Left ventricle myocardium inferior (tissue), 1 donor: ENCODE measurements around the gene UGT1A4. TPM values are rescaled to one million over a fixed set of nuclear protein-coding genes. Genes with fewer than 3 reads are reported as not detected.
"Not testable (repeated sequence)": the region's sequence is repeated elsewhere in the genome, so short reads cannot be mapped to it uniquely, and the experiment has no call there.

Source experiments
- DNase-seq: peaks from one replicate; pipeline ENCODE4 v3.0.0-alpha.2; 2020
- H3K27ac ChIP-seq: fragments of 200-600 bp; replicated peaks from 2 replicates; pipeline ENCODE4 v1.8.0; 2021
- H3K27me3 ChIP-seq: fragments of 200-600 bp; 2 replicates; pipeline ENCODE4 v1.8.0; 2021; ENCODE audit warnings: low read depth
- H3K36me3 ChIP-seq: fragments of 200-600 bp; 2 replicates; pipeline ENCODE4 v1.8.0; 2021
- H3K4me1 ChIP-seq: fragments of 200-600 bp; 2 replicates; pipeline ENCODE4 v1.8.0; 2021
- H3K4me3 ChIP-seq: fragments of 200-600 bp; 2 replicates; pipeline ENCODE4 v1.8.0; 2021; ENCODE audit warnings: mild to moderate bottlenecking, moderate library complexity
- H3K9me3 ChIP-seq: fragments of 200-600 bp; replicated peaks from 2 replicates; pipeline ENCODE4 v1.8.0; 2021
- intact Hi-C: fragments of 100-400 bp; cut with micrococcal nuclease; formaldehyde crosslinking; loops from one replicate; pipeline ENCODE4 v1.11.0; 2022
- total RNA-seq: library from RNA; stranded (reverse); fragmentation: NEBNext Ultra II Directional; extraction: Animal tissue kit (Norgen Biotek cat#: 25700); gene quantifications from one replicate; pipeline ENCODE4 v1.2.1, GENCODE V29; 2021
- TF ChIP-seq, protein P1 (sequence below): fragments of 200-600 bp; IDR thresholded peaks from 2 replicates; pipeline ENCODE4 v1.8.0; 2021; ENCODE audit warnings: antibody characterized with exemption, mild to moderate bottlenecking, borderline replicate concordance
- donor health status: DM: no; HTN: yes; CAD: no; lungs with severe emphysema.

UGT1A4 gene
- total RNA-seq, 1 donor from 2014 or later: not detected

DNA sequence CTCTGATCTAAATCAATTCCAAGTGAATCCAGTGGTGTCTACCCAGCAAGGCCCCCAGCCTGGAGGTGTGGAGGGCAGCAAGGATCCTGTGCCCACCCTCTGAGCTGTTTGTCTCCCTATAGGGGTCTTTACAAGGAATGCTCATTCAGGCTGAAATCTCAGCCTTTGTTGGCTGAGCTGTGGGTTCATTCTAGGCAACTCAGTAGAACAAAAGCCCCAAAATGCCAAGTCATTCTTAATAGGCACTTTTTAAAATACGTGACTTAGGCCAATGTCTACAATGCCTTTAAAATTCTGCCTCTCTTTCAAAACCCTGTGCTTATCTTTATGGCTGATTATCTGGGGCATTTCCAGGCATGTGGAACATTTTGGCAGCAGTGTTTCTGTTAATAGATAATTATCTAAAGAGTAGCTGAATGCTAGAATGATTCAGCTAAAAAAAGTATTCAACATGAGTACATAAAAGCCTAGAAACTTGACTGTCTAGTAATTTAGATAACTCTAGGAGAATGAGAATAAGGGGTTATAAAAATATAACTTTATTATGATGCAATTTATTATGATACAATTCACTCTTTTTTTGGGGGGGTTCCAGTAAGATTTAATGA lies 18.4 kb upstream of the UGT1A4 start:
- H3K4me1 ChIP-seq: no peaks in the 10 kb centered on the region
- TF ChIP-seq, protein P1, sequence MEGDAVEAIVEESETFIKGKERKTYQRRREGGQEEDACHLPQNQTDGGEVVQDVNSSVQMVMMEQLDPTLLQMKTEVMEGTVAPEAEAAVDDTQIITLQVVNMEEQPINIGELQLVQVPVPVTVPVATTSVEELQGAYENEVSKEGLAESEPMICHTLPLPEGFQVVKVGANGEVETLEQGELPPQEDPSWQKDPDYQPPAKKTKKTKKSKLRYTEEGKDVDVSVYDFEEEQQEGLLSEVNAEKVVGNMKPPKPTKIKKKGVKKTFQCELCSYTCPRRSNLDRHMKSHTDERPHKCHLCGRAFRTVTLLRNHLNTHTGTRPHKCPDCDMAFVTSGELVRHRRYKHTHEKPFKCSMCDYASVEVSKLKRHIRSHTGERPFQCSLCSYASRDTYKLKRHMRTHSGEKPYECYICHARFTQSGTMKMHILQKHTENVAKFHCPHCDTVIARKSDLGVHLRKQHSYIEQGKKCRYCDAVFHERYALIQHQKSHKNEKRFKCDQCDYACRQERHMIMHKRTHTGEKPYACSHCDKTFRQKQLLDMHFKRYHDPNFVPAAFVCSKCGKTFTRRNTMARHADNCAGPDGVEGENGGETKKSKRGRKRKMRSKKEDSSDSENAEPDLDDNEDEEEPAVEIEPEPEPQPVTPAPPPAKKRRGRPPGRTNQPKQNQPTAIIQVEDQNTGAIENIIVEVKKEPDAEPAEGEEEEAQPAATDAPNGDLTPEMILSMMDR: no peak
- intact Hi-C loops: no loop called here
- no peaks in the 10 kb centered on the region for H3K36me3 ChIP-seq
- H3K27me3 ChIP-seq: peaks cover 5% of the 10 kb centered on the region
- DNase-seq: no peak
- H3K4me3 ChIP-seq: no peak overlapping the region
- no peak overlapping the region for H3K27ac ChIP-seq
- peaks cover 22% of the 10 kb centered on the region for H3K9me3 ChIP-seq

DNA sequence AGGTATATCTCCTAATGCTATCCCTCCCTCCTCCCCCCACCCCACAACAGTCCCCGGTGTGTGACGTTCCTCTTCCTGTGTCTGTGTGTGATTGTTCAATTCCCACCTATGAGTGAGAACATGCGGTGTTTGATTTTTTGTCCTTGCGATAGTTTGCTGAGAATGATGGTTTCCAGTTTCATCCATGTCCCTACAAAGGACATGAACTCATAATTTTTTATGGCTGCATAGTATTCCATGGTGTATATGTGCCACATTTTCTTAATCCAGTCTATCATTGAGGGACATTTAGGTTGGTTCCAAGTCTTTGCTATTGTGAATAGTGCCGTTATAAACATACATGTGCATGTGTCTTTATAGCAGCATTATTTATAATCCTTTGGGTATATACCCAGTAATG lies 17.7 kb upstream of the UGT1A4 start:
- H3K27me3 ChIP-seq, H3K4me1 ChIP-seq, DNase-seq, intact Hi-C loops, H3K36me3 ChIP-seq, H3K4me3 ChIP-seq, H3K27ac ChIP-seq: not testable (repeated sequence)
- H3K9me3 ChIP-seq: peaks cover 22% of the 10 kb centered on the region

DNA sequence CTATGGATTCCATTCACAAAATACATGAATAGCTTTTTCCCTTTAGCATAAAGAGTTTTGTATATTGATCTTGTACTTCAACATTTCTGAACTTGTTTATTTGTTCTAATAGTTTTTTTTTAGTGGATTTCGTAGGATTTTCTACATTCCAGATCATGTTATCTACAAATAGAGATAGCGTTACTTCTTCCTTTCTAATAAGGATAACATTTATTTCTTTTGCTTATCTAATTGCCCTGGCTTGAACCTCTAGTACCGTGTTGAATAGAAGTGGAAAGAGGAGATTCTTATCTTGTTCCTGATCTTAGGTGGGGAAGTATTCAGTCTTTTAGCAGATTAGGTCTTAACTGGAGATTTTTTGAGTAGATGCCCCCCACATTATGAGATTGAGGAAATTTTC lies 16.3 kb upstream of the UGT1A4 start:
- TF ChIP-seq, protein P1: no peak
- Histone ChIP-seq H3K36me3 (no peaks in the 10 kb centered on the region), H3K4me1 (no peaks in the 10 kb centered on the region), H3K27ac (no peak overlapping the region), H3K9me3 (peaks cover 22% of the 10 kb centered on the region), H3K27me3 (peaks cover 5% of the 10 kb centered on the region), H3K4me3 (no peak overlapping the region)
- DNase-seq: no peak
- intact Hi-C loops: no loop called here

DNA sequence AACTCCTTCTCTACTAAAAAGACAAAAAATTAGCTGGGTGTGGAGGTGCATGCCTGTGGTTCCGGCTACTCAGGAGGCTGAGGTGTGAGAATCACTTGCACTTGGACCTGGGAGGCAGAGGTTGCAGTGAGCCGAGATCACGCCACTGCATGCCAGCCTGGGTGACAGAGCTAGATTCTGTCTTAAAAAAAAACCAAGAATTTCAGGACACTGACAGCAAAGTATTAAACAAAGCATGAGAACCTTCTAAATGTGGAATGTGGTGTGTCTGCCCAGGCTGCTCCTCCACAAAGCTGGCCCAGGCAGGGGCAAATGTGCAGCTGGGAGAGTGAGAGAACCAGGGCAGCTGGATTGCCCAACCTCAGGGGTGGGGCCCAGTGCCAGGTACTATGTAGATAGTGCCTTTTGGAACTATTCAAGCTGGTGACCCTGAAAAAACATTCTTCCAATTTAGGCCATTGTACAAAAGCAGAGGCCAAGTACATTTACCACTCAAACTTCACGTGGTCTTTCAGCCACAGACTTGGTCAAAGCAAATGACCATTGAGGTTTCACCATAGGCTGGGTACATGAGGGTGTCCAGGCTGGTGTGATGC lies 12.5 kb upstream of the UGT1A4 start:
- no peak for DNase-seq
- H3K4me3 ChIP-seq: no peak overlapping the region
- no peaks in the 10 kb centered on the region for H3K4me1 ChIP-seq
- H3K9me3 ChIP-seq: peaks cover 22% of the 10 kb centered on the region
- TF ChIP-seq, protein P1: no peak
- H3K27ac ChIP-seq: no peak overlapping the region
- peaks cover 21% of the 10 kb centered on the region for H3K27me3 ChIP-seq
- no peaks in the 10 kb centered on the region for H3K36me3 ChIP-seq
- intact Hi-C loops: no loop called here

DNA sequence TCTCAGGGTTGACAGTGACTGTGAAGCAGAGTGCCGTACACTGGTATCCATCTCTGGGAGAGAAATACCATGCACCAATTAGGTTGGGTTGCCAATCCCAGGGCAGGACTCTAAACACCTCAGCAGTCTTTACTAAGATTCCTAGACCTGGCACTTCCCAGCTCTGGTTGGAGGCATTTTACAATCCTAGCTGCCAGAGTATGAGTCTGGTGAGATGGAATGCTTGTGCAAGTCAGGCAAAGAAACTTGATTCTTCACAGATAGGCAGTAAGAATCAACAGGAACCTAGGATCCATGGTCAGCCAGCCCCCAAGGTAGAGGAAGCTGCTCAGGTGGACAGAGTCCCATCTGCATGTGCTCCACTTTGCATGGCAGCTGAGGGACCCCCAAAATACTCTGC lies 11.8 kb upstream of the UGT1A4 start:
- TF ChIP-seq, protein P1: no peak
- H3K36me3 ChIP-seq: no peaks in the 10 kb centered on the region
- intact Hi-C loops: no loop called here
- no peak overlapping the region for H3K27ac ChIP-seq
- peaks cover 22% of the 10 kb centered on the region for H3K9me3 ChIP-seq
- peaks cover 26% of the 10 kb centered on the region for H3K27me3 ChIP-seq
- H3K4me1 ChIP-seq: no peaks in the 10 kb centered on the region
- no peak overlapping the region for H3K4me3 ChIP-seq
- DNase-seq: no peak

- no peak for DNase-seq
- Histone ChIP-seq H3K36me3 (no peaks in the 10 kb centered on the region), H3K27me3 (peaks cover 37% of the 10 kb centered on the region), H3K27ac (no peak overlapping the region), H3K9me3 (peaks cover 18% of the 10 kb centered on the region), H3K4me3 (no peak overlapping the region), H3K4me1 (no peaks in the 10 kb centered on the region)
- TF ChIP-seq, protein P1: no peak
- intact Hi-C loops: no loop called here
These were observed 10.4 kb upstream of the UGT1A4 start for GRCh38 chr2:233707940-233708644.
